Pancreas (tissue), 10 donors: Measurements from ENCODE around the gene COL11A1. TPM values are rescaled to one million over a fixed set of nuclear protein-coding genes. Genes with fewer than 3 reads are reported as not detected.

ENCODE experiments used
- ATAC-seq, 4 donors: fragments of 200-7000 bp; cut with Tn5 transposase; one replicate each; pipeline versions ENCODE4 v1.8.0 to v1.9.1; 2020; ENCODE audit warnings: mild to moderate bottlenecking in 4 of 4, moderate library complexity in 4 of 4
- DNase-seq, 6 donors: peaks; one replicate each; pipeline ENCODE4 v3.0.0-alpha.2; 2020
- FAIRE-seq: peaks from 2 replicates; lab custom pipeline; 2012; peaks lifted over from hg19 to GRCh38; lab: Jason Lieb, UNC
- H3K27ac ChIP-seq, 4 donors: fragments of 200-600 bp; sonication (generic); 1 replicate in 3 of 4; 2 replicates in 1 of 4; pipeline versions ENCODE4 v1.5.0 to v1.8.0; 2020
- H3K27me3 ChIP-seq, 4 donors: fragments of 200-600 bp; one replicate each; pipeline ENCODE4 v1.8.0; 2021
- H3K36me3 ChIP-seq, 3 donors: fragments of 200-600 bp; sonication (generic) in 1 of 3; one replicate each; pipeline versions ENCODE4 v1.5.0 to v1.8.0; 2020 to 2021
- H3K4me1 ChIP-seq, 3 donors: fragments of 200-600 bp; one replicate each; pipeline ENCODE4 v1.8.0; 2021
- H3K4me3 ChIP-seq, 4 donors: fragments of 200-600 bp; sonication (generic) in 2 of 4; one replicate each; pipeline versions ENCODE4 v1.5.0 to v1.8.0; 2020 to 2021
- H3K9me3 ChIP-seq, 4 donors: fragments of 200-600 bp; one replicate each; pipeline ENCODE4 v1.8.0; 2021
- WGBS, 2 donors: extraction: QIAGEN DNeasy Blood & Tissue Kit; methylation state at CpG; one replicate each; pipeline ENCODE4 v1.1.7; 2013; 5-methylcytosine and 5-hydroxymethylcytosine counted together
- intact Hi-C, 3 donors: fragments of 100-400 bp; cut with DNase I; formaldehyde crosslinking; loops; one replicate each; pipeline versions ENCODE4 v1.11.1 to v1.14.2; 2022
- polyA plus RNA-seq, 2 donors: library from polyadenylated mRNA; stranded (reverse); fragments of 200-250 nt; gene quantifications; one replicate each; pipeline ENCODE4 v1.2.3, GENCODE V29; 2013
- total RNA-seq, 6 donors: library from RNA; stranded (reverse); fragmentation: NEBNext Ultra II Directional in 4 of 6; extraction: Animal tissue kit (Norgen Biotek cat#: 25700) in 4 of 6; gene quantifications; one replicate each; pipeline versions ENCODE4 v1.2.1 to v1.2.4, GENCODE V29; 2021 to 2023
- TF ChIP-seq, protein P1 (sequence below), 4 donors: fragments of 200-600 bp; sonication (generic) in 3 of 4; IDR thresholded peaks; one replicate each; pipeline versions ENCODE4 v1.5.0 to v1.8.0; 2021; ENCODE audit warnings: antibody characterized with exemption in 4 of 4
- donor health status: healthy with polysubstance abuse.
- donor health status: DM: no; HTN: no; CAD: no; lungs with moderate emphysema.
- donor health status: DM: no; HTN: no; CAD: no.
- donor health status: control.
- donor health status: control.
- donor health status: Bipolar disorder and iron deficiency.
- donor health status: DM: yes; HTN: yes; CAD: no.
- donor health status: DM: no; HTN: no; CAD: no.
- donor health status: DM: no; HTN: no; CAD: no.
- donor health status: DM: yes; HTN: yes; CAD: no.

The COL11A1 gene
- total and polyA plus RNA-seq, 8 donors, result 0.08 to 5.7 (median 0.38) TPM; not detected in 1

DNA sequence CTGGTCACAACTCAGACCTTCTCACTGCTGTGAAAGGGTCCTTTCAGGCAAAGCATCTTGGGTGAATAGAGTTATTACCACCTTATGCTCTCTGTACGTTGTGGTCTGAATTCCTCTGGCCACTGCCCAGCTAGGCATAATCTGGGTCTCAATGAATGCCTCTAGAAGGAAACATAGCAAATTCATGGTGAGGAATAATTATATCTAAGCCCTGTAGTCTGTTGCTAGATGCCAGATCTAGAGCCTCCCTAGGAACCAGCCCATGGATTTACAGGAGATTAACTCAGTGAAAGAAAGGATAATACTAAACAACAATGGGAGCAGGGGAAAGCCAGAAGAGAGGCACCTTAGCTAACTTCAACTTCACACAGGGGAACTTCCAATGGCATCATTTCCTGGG, 2.4 kb upstream of the COL11A1 start:
- Histone ChIP-seq H3K27me3 (no peaks in the 10 kb centered on the region), H3K36me3 (no peaks in the 10 kb centered on the region), H3K27ac (no peak overlapping the region), H3K4me1 (no peaks in the 10 kb centered on the region), H3K4me3 (no peak overlapping the region), H3K9me3 (no peaks in the 10 kb centered on the region)
- TF ChIP-seq, protein P1, sequence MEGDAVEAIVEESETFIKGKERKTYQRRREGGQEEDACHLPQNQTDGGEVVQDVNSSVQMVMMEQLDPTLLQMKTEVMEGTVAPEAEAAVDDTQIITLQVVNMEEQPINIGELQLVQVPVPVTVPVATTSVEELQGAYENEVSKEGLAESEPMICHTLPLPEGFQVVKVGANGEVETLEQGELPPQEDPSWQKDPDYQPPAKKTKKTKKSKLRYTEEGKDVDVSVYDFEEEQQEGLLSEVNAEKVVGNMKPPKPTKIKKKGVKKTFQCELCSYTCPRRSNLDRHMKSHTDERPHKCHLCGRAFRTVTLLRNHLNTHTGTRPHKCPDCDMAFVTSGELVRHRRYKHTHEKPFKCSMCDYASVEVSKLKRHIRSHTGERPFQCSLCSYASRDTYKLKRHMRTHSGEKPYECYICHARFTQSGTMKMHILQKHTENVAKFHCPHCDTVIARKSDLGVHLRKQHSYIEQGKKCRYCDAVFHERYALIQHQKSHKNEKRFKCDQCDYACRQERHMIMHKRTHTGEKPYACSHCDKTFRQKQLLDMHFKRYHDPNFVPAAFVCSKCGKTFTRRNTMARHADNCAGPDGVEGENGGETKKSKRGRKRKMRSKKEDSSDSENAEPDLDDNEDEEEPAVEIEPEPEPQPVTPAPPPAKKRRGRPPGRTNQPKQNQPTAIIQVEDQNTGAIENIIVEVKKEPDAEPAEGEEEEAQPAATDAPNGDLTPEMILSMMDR (IDR thresholded peaks at IDR 0.05), result no peak
- intact Hi-C loops, result loop anchor here in 1 of 3 donors (10.0 kb wide), 1 partner anchor 354 kb away; no protein-coding TSS in a partner anchor
- DNase-seq (no peak), FAIRE-seq (no peak), ATAC-seq (no peak)
- WGBS, 2 donors, result 0 to 50% methylated on average over 1 of the region's 1 CpG

DNA sequence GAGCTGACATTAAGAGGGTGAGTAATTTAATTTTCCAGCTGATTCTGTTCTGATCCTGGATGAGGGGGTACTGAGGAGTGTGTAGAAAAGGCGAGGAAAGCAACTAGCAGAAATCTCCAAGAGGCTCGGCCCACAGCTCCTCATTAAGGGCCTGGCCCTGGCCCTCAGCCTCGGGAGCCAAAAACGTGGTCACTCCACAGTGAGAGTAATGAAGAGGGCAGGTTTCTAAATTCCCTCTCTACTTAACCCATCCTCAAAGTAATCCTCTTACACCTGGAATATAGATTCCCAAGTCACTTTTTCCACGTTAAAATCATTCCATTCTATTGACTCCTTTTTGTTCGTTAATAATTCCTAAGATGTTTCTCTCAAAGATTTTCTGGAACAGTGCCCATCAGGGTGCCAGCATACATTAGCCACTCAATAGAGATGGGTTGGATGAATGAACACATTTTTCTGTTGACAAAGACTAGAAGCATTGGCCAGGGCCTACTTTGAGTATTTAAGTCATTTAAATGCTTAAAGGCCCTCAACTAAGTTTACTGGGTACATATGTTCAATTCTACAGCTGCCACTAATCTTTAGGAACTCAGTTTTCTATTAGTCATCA, 1.1 kb upstream of the COL11A1 start:
- H3K4me3 ChIP-seq, result no peak overlapping the region
- DNase-seq (no peak), FAIRE-seq (no peak), ATAC-seq (no peak)
- H3K27me3 ChIP-seq, result no peaks in the 10 kb centered on the region
- 77 to 78% methylated on average over 6 of the region's 6 CpGs for WGBS, 2 donors
- no peaks in the 10 kb centered on the region for H3K36me3 ChIP-seq
- no peaks in the 10 kb centered on the region for H3K4me1 ChIP-seq
- no peaks in the 10 kb centered on the region for H3K9me3 ChIP-seq
- no peak overlapping the region for H3K27ac ChIP-seq
- TF ChIP-seq, protein P1 (IDR thresholded peaks at IDR 0.05), result no peak
- intact Hi-C loops, result loop anchor here in 1 of 3 donors (10.0 kb wide), 1 partner anchor 345 kb away; no protein-coding TSS in a partner anchor

DNA sequence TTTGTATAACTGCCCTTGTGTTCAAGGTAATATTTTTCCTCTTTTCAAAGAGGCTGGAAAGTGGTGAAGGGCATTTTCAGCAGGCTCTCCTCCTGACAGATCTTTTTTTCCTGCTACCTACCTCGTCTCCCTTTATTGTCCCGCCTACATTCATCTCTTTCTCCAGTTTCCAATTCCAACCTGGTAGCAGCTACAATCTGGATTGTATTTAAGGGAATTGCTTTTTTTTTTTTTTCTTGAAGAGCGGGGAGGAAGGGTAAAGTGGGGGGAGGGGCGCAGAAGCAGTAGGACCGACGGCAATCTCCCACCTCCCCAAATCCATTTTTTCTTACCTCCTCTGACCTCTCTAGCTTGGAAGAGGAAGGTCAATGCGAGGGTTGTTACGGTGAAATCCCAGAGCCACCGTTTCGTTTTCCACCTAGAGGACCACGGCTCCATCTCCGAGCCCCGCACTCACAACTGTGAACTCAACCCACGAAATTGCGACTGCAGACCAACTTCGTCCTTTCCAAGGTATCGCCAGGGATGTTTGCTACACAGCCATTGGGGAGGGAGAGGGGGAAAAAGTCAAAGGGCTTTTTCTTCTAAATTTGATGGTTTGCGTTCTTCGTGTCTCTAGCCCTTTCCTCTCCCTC, 464 bp downstream of the COL11A1 start:
- 2 to 3% methylated on average over 19 of the region's 19 CpGs for WGBS, 2 donors
- DNase-seq (peak in 1 of 6 donors; percentile 8), FAIRE-seq (no peak), ATAC-seq (peak in 3 of 4 donors; percentile 10 to 29 (median 13))
- no peaks in the 10 kb centered on the region for H3K4me1 ChIP-seq
- no peaks in the 10 kb centered on the region for H3K27me3 ChIP-seq
- no peak overlapping the region for H3K27ac ChIP-seq
- H3K4me3 ChIP-seq, result peak overlapping the region; percentile 2 to 46 (median 19)
- intact Hi-C loops, result loop anchor here in 1 of 3 donors (10.0 kb wide), 1 partner anchor 347 kb away; no protein-coding TSS in a partner anchor
- H3K36me3 ChIP-seq, result no peaks in the 10 kb centered on the region
- TF ChIP-seq, protein P1 (IDR thresholded peaks at IDR 0.05), result no peak
- H3K9me3 ChIP-seq, result no peaks in the 10 kb centered on the region

DNA sequence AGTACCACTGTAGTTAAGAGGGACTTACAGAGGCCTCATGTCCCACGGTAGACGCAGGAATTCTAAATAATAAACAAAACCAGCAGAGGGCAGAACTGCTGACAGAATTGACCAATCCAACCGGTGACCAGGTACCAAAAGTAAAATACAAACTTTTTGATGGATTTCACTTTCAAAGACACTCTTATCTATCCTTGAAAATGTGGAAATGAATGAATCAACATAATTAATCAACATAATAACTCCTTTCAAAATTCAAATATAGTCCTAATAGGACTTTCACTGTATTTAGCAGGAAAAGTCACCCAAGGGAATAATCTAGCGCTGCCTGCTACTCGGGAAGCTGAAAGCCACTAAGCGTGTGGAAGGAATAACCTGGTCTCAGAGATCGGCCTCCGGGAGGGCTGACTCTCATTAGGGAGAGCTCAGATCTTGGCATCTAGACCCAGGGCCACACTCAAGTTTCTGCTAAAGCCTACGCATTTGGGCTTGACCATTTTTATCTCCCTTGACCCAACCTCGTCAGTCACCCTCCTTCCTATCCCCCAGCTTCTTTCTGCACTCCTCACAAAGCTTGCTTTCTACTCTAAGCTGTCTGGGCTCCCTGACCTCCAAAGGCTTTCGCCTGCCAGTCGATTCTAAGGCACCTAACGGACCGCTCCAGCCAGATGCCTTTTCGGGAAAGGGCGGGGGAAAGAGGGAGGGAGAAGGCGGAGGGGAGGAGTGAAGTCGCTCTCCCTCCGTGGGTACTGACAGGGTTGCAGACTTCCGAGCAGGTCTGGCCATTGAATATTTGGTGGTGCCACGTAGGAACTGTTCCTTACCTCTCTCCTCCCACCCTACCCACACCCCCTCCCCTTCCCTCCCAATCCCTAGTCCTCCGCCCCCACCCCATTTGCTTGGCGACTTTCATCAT, 1.6 kb downstream of the COL11A1 start:
- TF ChIP-seq, protein P1 (IDR thresholded peaks at IDR 0.05), result peak in 3 of 4 donors; percentile 32 to 44 (median 42)
- intact Hi-C loops, result loop anchor here in 1 of 3 donors (10.0 kb wide), 1 partner anchor 348 kb away; no protein-coding TSS in a partner anchor
- no peaks in the 10 kb centered on the region for H3K9me3 ChIP-seq
- FAIRE-seq, result peak; percentile 49
- DNase-seq, result peak in 5 of 6 donors; percentile 21 to 36 (median 27)
- WGBS, 2 donors, result 0 to 2% methylated on average over 20 to 23 of the region's 23 CpGs
- ATAC-seq, result peak; percentile 77 to 88 (median 86)
- no peak overlapping the region for H3K27ac ChIP-seq
- no peaks in the 10 kb centered on the region for H3K27me3 ChIP-seq
- H3K36me3 ChIP-seq, result no peaks in the 10 kb centered on the region
- no peaks in the 10 kb centered on the region for H3K4me1 ChIP-seq
- peak overlapping the region in 3 of 4 donors; percentile 9 to 46 (median 34) for H3K4me3 ChIP-seq
